ENCODE measurements around the gene TIMM22.
"Not testable (repeated sequence)": the region's sequence is repeated elsewhere in the genome, so short reads cannot be mapped to it uniquely, and the experiment has no call there.

TIMM22 gene

GRCh38 chr17:973053-973452, 23.9 kb upstream of the TIMM22 start:
- DNase-seq: no peak

GRCh38 chr17:974778-975177, 22.2 kb upstream of the TIMM22 start:
- not testable (repeated sequence) for DNase-seq

GRCh38 chr17:975371-975915, 21.5 kb upstream of the TIMM22 start:
- DNase-seq: no peak

GRCh38 chr17:976312-976711, 20.6 kb upstream of the TIMM22 start:
- DNase-seq: no peak

- DNase-seq: no peak
These were observed 19.8 kb upstream of the TIMM22 start for GRCh38 chr17:977166-977565.

- DNase-seq: no peak
These were observed 18.5 kb upstream of the TIMM22 start for GRCh38 chr17:978103-979093.

- DNase-seq: no peak
These were observed 17.8 kb upstream of the TIMM22 start for GRCh38 chr17:979212-979538.

- DNase-seq: peak; percentile 86 to 90
These were observed 17.2 kb upstream of the TIMM22 start, which contains the start of gene NXN for GRCh38 chr17:979539-980405. Gene NXN, minus strand, starts transcription at chr17:979776.

GRCh38 chr17:980406-981291, 16.3 kb upstream of the TIMM22 start:
- peak; percentile 75 to 76 for DNase-seq

GRCh38 chr17:981292-981658, 15.7 kb upstream of the TIMM22 start:
- DNase-seq: no peak

GRCh38 chr17:983921-984320, 13.0 kb upstream of the TIMM22 start:
- DNase-seq: no peak

GRCh38 chr17:986322-986929, 10.5 kb upstream of the TIMM22 start:
- DNase-seq: no peak

- no peak for DNase-seq
These were observed 9.0 kb upstream of the TIMM22 start for GRCh38 chr17:987931-988330.

GRCh38 chr17:988561-988960, 8.4 kb upstream of the TIMM22 start:
- DNase-seq: no peak

GRCh38 chr17:992933-993332, 4.0 kb upstream of the TIMM22 start:
- DNase-seq: no peak

- not testable (repeated sequence) for DNase-seq
These were observed 1.6 kb upstream of the TIMM22 start for GRCh38 chr17:995324-995723.

- DNase-seq: no peak
These were observed 1.2 kb downstream of the TIMM22 start for GRCh38 chr17:998111-998510.

GRCh38 chr17:1000597-1001461, 3.9 kb downstream of the TIMM22 start:
- no peak for DNase-seq

GRCh38 chr17:1001640-1002411, 4.9 kb downstream of the TIMM22 start:
- no peak for DNase-seq

GRCh38 chr17:1002412-1002753, 5.5 kb downstream of the TIMM22 start:
- no peak for DNase-seq
